HG03432 (cell line): ENCODE data around the gene FMNL2.
A peak's percentile ranks its signal among the peaks of the same experiment; 100 is the strongest.
"Not testable (repeated sequence)": the region's sequence is repeated elsewhere in the genome, so short reads cannot be mapped to it uniquely, and the experiment has no call there.

Experiments used
- ATAC-seq: cut with Tn5 transposase; IDR thresholded peaks from one replicate; pipeline ENCODE4 v1.9.1; 2021; ENCODE audit warnings: mild to moderate bottlenecking, moderate library complexity; ENCODE audit not compliant: unreplicated experiment

Gene FMNL2

DNA sequence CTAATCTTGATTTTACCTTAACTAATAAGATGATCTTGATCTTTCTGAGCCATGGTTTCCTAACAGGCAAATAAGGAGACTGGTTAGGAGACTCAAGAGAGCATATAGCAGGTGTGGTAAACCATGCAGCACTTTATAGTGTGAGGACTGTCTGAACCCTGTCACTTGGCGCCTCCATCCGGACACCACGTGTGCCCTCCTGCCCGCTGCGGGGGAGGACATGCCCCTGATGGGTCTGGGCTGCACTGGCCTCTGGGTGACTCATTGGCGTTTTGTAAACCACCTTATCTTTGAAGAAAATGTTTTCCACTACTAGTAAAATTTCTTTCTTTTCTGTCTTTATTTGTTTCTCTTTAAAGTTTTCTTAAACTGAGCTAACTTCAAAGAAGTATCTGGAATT lies 131.1 kb downstream of the FMNL2 start:
- peak; percentile 46 for ATAC-seq

DNA sequence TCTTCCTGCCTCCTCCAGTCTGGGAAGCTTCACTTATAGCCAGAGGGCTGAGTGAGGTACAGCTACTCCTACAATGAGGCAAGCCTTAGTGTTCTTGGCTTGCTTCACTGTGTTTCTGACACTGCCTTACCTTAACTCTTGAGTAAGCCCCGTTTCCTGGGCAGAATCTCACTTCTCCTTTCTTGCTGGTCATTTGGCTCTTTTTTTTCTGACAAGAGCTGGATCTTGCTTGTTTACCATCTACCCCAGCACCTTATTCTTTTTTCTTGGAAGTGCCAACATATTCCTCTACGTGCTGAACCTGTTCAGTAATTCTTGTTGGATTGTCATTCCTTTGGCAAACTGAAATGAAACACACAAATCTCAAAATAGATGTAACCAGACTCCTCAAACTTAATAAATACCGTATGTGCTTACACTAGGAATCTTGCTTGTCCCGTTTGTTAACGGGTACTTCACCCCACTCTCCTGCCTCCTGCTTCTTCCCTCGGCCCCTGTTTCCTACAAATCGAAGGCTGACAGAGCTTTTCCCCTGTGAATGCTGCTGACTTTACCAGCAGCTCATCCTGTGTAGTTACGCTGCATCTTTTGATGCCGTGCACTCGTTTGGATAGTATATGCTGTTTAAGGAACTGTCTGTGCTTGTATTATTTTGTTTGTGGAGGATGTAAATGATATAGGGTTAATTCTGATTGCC lies 132.2 kb downstream of the FMNL2 start:
- ATAC-seq, result peak; percentile 88

DNA sequence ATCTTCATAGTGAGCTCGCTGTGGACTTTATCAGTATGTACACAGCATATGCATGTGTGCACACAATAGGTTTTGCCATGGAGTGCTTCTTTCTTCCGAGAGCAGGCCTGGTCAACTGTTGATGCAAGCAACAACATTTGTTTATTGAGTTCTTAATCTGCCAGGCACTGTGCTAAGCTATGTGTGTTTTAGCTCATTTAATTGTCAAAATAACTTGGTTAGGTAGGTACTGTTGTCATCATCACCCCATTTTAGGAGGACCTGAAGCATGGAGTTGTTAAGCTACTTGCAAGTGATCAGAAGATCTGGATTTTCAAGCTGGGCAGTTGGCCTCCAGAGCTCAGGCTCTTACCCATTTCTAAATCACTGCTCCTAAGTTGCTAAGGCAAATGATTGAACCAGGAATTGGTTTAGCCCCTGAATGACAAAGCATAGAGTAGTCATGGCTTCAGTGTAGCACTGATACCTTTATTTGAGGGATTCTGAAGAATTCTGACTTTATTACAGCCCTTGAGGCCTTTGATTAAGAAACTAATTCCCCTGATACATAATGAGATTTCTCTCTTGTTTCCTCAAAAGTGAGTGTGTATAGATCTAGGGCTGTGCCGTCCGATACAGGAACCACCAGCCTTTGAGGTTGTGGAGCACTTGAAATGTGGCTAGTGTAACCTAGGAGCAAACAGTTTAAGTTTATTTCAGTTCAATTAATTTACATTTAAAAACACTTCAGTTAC lies 132.9 kb downstream of the FMNL2 start:
- ATAC-seq, result no peak

DNA sequence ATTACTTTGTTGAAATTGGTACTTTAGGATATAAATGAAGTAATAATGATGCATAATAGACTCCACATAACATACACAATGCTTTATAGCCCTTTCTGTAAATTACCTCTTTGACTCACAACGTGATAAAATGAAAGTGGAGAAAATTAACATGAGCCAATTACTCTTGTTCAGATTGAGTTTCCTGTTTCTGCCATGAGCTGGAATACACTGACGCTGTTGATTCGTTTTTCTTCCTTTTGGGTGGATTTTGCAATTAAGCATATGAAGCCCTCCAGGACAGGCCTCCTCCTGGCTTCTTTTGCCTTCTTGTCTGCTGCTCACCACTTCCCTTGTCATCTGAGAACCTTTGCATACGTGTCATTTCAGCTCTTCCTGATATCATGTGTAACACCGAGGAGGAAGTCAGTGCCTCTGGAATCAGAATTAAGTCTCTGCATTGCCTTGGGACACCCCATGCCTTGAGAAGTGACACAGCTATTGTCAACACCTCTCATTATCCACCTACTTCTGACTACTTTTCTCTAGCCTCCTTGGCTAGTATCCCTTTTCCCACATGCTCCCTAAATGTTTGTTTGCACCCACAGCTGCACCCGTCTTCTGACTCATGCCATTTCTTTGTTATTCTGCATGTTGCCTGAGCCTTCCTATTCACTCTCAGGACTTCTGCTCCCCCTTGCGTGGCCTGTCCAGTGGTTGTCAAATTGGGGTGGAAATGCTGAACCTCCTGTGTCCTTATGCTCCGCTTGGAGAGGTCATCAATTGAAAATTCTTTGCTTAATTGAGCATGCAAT lies 134.1 kb downstream of the FMNL2 start:
- ATAC-seq, result peak; percentile 34

DNA sequence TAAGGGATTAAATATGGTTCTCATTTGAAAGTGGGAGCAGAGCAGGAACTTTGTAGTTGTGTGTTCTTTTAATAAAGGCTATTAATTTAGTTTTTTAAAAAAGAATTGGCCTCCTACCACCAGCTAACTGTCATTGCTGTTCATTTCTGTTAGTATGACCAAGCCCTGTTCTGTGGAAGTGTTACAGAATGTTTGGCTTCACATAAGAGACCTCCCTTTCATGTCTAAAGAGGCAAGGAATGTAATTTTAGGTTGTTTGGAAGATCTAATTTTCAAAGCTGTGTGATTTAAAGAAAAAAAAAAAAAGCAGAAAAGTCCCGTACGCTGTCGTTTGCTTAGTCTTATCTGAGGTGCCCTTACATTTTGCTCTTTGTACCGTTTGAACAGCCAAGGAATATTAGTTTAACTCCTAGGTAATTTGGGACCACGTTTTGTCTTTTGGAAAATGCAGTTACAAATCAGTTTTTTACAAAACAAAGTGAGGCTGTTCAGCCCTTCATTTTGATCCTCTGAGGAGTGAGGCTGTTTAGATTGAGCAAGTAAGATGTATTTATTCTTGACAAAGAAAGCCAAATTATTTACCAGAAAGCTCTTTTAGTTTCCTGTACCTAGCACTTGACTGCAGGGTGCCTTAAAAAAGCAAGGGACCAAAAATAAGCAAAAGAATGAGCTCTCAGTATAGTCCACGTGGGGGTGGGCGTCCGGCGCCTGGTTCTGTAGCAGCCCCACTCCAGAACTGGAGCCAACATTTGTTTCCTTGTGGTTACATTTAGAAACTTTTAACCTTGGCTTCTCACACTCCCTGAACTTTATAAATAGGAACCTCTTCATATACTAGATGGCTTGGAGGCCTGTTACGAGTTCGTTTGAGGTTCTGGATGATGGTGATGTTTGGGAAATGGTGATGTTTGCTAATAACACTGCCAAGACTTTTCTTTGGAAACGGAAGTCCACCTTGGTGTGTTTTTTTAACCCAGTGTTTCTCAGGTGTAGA lies 136.2 kb downstream of the FMNL2 start:
- ATAC-seq, result no peak

DNA sequence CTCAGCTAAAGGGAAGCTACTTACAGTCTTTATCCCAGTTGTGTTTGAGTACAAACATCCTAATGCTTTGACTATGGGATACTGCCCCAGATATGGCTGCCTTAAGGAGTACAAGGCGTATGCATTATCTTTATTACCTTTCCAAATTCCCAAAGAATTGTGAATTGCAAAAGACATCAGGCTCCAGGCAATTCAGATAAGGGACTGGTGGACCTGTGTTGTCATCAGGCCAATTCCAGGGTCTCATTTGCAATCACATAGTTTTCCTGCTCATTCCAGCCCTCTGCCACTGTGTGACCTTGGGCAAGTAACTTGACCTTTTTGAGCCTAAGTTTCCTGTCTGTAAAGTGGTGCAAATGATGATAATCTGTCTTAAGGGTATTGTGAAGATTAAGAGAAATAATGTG lies 137.5 kb downstream of the FMNL2 start:
- no peak for ATAC-seq

DNA sequence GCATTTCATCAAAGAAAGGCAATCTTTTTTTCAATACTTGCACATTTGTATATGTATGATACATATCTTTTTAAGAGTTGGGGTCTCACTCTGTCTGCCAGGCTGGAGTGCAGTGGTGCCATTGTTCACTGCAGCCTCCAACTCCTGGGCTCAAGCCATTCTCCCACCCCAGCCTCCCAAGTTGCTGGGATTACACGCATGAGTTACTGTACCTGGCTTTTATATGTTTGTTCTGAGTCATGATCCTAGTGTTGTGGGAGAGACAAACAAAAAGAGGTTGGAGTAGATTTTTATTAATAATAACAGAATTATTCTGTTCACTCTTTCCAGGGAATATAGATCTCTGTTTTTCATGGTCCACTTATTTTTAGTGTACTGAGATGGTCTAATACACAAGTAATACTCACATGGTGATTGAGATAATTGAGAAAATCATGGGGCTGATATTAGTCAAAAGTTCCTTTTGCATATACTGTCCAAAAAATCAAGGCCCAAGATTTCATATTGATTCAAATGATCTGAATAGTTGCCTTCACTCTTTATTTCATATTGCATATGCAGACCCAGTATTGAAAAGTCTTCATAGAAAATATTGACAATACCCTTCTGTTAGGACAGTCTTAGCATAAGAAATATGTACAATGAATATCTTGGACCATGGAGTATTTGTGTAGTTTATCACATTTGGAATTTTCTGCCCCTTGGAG lies 138.3 kb downstream of the FMNL2 start:
- ATAC-seq, result no peak

DNA sequence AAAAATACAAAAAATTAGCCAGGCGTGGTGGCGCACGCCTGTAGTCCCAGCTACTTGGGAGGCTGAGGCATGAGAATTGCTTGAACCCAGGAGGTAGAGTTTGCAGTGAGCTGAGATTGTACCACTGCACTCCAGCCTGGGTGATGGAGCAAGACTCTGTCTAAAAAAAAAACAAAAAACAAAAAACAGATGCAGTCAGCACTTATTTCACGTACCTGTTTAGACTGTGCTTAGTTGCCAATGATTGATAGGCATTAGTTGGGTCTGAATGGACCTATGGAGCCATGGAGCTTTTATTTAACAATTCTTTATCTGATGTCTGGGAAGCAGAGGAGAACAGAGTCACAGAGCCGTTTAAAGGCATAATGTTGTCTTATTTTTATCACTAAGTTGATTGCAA lies 139.5 kb downstream of the FMNL2 start:
- not testable (repeated sequence) for ATAC-seq

DNA sequence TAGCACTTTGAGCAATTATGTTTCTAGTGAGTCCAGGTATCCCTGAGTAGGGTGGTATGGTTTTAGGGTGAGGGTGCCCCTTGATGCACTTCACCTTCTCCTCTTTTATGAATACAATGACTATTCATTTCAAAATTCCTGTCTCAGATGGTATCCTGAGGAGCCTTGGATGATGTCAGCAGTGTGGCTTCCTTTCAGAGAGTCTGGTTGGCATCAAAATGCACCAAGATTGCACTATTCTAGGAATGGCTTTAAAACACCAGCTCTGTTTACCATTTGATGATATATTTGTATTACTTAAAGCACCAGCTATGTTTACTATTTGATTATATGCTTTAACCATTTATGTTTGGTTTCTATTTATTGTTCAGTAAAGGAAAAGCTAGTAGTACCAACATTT lies 141.0 kb downstream of the FMNL2 start:
- ATAC-seq, result no peak

DNA sequence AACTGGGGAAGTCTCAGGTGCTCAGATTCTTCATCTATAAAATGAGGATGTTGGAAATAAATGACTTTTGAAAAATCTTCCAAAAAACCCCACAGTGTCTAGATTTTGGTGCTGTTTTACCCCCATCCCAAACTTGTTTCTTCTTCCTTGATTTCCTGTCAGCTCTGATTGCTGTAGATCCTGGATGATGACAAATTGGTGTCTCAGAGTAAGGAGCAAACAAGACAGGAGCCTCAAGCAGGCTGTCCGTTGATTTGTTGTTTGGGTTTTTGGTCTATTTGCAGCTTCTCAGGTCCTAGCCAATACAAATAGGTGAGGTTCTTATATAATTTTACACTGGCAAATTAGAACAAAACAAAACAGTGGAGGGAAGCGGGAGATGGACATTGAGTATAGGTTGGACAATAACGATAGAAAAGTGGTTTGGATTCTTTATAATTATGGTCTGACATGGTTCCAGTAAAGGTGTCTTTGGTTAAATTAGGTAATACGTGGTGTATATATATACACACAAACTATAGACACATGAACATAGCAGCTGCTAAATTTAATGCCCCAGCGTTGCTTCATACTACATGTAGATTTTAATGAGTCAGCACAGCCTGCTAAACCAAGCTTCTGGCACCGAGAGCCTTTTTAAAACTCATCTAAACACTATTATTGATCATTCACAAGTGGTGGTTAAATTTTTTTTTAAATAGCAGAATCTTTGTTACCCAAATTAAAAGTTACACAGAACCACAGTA lies 142.5 kb downstream of the FMNL2 start:
- ATAC-seq, result no peak

DNA sequence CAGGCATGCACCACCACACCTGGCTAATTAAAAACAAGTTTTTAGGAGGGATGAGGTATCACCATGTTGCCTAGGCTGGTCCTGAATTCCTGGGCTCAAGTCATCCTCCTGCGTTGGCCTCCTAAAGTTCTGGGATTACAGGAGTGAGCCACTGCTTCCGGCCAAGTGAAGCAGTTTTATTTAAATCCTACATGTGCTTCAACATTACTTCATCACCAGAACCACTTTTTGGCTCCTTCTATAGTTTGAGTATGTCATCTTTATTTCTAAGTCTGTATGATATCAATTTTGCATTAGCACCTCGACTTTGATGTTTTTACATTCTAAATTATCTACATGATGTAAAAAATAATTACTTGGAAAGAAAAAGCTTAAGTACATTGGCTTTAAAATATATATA lies 144.3 kb downstream of the FMNL2 start:
- ATAC-seq, result no peak

DNA sequence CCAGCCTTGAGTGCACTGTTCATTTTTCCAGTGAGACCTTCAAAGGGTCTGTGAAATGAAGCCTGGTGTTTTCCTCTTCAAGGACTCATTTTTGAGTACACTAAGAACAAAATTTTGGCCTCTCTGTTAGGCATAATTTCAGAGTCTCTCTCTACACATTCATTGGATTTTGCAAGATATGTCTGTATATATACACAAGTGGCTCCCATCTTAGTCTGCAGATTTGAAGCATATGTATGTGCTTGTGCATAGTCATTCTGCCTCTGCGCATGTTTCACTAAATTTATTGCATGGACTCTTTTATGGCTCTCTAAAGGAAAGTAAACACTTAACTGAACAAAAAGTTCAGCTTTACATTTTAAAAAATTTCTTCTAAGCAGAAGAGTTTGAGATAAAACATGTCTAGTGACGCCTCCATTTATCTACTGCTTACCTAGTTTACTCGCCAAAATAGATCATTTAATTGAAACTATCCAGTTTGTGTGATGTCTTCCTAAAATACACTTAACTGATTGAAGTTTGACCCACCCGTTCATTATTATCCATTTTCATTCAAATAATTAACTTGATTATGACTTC lies 145.9 kb downstream of the FMNL2 start:
- ATAC-seq, result no peak

DNA sequence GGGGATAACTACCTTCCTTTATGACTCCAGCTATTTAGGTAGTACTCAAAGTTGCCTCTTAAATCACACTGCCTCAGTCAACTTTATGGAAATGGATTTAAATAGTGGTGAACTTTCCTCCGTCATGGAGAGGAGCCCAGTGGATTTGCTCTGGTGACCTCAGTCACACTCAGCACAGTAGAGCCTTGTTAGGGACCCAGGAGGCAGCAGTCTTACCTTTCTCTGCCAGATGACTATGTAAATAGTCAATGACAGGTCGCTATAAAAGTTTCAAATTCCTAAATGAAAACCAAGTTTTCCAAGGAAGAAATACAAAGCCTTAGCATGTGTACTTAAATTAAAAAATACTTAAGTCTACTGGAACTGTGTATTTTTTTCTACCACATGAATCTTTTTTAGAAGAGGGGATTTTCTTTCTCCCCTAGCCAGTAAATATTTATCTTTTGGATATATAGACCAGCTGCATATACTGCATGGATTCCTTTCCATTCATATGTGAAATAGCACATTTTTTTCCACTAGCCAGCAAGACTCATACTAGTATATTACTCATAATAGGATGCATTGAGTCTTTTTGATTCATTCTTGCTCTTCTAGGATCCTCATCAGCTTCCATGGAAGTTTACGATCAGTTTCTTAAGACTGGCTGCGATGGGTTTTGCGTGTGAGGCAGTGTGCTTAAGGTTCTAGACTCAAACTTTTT lies 147.1 kb downstream of the FMNL2 start:
- ATAC-seq, result no peak

DNA sequence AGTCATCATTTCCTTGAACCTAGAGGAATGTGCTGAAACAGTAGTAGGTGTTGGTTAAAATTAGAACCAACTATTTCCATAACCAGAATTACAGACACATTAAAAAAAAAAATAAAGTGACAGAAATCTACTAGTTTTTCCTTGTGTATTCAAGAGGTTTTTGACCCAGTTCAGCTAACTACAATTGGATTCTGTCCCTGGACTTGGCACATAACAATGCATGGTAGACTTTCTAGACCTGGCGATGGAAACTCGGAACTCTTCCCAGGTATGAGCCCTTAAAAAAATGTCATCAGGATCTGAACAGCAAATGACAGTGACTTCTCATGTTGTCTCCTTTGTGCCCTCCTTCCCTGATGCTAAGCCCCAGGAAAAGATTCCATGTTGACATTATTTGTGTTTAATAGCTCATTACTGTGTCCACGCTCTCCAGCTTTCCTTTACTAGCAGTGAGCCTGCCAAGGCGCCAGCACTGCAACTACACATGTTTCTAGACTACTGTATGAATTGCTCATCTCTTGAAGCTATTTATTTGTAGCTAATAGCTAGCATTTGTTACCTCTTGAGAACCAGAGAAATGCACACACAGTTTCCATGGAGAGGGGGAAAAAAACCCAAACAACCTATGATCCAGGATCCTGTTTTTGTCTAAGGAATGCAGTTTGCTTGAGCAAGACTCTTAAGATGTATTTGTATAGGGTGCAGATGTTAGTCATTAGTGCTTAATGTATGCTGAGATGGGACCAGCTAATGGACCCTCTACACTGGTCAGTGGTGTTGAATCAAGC lies 148.5 kb downstream of the FMNL2 start:
- ATAC-seq, result no peak

DNA sequence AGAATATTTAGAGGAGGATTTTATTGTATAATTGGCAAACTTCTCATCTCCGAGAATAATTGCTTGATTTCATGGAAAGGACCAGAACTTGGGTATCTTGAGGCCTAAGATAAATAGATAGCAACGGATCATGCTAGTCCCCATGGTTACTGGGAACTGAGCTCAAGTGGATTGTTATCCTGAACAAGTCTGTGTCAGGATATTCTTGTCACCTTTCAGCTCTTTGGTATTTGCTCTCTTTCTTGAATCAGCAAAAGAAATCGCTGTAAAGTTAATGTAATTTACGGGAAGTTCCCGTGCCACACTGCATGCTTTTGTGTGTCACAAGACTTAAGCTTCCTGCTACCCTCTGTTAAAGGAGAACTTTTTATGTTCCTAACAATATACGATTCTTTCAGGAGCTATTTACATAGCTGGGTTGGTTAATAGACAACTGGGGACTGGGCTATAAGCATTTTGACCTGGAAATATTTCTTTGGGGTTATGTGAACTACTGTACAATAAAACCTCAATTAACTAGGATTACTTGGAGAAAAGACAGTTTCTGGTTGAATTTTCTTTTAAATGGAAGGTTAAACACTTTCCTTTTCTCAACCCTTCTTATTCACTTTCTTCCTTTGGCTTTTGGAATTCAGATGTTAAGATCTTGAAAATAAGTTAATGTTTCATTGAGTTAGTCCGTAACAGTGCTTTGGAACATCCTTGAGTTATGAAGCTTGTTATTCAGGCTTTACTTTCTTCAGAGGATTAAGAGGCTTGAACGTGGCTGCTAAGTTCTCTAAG lies 151.2 kb downstream of the FMNL2 start:
- ATAC-seq, result no peak

DNA sequence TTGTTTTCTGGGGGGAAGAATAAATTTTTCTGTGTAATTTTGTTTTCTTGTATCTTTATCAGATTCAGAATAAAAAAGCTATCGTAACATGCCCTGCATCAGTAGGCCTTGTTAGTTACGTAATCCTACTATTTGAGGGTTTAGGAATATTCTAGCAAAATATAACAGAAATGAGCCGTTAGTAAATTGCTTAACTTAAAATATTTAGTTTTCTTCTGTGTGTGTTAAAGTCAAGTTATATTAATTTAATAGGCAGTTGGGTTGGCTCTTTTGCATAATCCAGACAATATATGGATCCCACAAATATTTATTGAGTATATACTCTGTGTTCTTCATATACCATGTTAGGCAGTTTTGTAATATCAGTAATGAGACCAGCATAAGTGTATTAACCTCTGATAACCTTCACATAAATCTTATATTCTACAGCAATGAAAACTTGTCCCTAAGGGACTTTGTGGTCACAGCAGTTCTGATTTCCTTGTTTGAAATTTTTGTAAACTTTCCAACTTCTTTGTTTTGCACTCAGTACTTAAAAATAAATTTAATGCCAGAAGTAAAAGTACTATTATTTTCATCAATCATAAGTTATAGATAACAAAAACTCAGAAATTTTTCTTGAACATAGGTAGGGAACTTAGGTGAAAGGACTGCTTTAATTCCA lies 151.9 kb downstream of the FMNL2 start:
- ATAC-seq, result no peak
